C4-2B (cell line): Measurements from ENCODE around the gene WNT10A.

Source experiments
- ZFX ChIP-seq: fragments of 450-650 bp; IDR thresholded peaks from 2 replicates; pipeline ENCODE4 v1.6.1; 2017
- TF ChIP-seq, protein P1 (sequence below): fragments of 450-650 bp; conservative IDR thresholded peaks from 2 replicates; pipeline ENCODE4 v1.5.1; 2017; ENCODE audit warnings: mild to moderate bottlenecking

DNA sequence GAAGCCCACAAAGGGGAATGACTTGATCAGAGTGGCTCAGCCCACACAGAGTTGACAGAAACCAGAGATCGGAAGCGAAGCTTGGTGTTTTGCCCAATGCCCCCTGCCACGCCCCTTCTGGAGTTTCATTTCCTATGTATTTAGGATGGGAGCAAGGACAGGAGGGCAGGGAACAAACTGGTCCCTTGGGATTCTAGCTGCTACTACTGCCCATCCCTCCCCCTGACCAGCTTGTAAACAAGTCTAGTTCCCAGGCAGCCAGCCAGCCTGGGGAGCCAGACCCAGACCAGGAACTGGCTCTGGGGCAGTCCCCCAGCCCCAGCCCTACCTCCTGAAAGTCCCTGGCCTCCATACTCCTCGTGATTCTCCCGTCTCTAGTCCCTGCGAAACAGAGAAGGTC is 12.8 kb upstream of the WNT10A start:
- TF ChIP-seq, protein P1, sequence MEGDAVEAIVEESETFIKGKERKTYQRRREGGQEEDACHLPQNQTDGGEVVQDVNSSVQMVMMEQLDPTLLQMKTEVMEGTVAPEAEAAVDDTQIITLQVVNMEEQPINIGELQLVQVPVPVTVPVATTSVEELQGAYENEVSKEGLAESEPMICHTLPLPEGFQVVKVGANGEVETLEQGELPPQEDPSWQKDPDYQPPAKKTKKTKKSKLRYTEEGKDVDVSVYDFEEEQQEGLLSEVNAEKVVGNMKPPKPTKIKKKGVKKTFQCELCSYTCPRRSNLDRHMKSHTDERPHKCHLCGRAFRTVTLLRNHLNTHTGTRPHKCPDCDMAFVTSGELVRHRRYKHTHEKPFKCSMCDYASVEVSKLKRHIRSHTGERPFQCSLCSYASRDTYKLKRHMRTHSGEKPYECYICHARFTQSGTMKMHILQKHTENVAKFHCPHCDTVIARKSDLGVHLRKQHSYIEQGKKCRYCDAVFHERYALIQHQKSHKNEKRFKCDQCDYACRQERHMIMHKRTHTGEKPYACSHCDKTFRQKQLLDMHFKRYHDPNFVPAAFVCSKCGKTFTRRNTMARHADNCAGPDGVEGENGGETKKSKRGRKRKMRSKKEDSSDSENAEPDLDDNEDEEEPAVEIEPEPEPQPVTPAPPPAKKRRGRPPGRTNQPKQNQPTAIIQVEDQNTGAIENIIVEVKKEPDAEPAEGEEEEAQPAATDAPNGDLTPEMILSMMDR: no peak
- TF ChIP-seq ZFX: no peak
